Measurements from ENCODE around the gene DOCK4.

The DOCK4 gene

DNA sequence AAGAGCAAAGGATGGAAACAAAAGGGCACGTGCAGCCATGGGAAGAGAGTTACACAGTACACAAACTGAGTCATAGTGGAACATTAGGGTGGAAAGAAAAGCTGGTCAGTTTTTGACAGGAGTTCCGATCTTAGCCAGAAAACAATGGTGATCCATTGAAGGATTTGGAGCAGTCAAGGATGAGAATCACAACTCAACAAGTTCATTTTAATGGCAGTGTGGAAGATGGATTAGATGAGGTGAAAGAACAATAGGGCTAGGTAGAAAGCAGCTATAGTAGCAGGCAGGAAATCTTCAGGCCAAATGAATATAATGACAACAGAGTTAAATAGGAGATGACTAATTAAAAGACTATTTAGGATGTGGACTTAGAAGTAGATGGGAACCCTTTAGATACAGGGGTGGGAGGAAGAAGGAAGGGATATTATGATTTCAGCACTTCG lies 136.3 kb downstream of the DOCK4 start:
- DNase-seq (ENCODE audit: low read depth) = no peak
- no peak overlapping the region for H3K4me3 ChIP-seq (ENCODE audit: low read depth, low read length)
- TF ChIP-seq, protein P1, sequence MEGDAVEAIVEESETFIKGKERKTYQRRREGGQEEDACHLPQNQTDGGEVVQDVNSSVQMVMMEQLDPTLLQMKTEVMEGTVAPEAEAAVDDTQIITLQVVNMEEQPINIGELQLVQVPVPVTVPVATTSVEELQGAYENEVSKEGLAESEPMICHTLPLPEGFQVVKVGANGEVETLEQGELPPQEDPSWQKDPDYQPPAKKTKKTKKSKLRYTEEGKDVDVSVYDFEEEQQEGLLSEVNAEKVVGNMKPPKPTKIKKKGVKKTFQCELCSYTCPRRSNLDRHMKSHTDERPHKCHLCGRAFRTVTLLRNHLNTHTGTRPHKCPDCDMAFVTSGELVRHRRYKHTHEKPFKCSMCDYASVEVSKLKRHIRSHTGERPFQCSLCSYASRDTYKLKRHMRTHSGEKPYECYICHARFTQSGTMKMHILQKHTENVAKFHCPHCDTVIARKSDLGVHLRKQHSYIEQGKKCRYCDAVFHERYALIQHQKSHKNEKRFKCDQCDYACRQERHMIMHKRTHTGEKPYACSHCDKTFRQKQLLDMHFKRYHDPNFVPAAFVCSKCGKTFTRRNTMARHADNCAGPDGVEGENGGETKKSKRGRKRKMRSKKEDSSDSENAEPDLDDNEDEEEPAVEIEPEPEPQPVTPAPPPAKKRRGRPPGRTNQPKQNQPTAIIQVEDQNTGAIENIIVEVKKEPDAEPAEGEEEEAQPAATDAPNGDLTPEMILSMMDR (IDR thresholded peaks at IDR 0.05; ENCODE audit: insufficient read depth, low read depth, low read length, missing control alignments) = no peak

DNA sequence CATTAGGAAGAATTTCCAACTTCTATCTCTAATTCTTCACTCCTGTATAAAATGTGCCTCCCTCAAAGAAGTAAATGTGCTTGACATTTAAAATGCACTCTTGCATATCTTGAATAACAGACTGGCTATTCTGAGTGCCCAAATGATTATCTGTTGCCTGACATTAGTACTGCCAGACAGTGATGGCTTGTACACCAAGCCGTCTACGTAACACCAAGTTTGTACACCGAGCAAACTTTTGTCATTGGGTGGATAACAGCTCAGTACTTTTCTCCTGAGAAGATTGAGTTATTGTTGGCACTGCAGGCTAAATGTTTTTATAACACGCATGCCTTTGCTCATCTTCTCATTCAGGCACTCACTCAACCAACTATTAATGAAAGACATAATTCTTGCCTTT lies 137.2 kb downstream of the DOCK4 start:
- H3K4me3 ChIP-seq (ENCODE audit: low read depth, low read length) = no peak overlapping the region
- no peak for DNase-seq (ENCODE audit: low read depth)
- TF ChIP-seq, protein P1 (IDR thresholded peaks at IDR 0.05; ENCODE audit: insufficient read depth, low read depth, low read length, missing control alignments) = no peak

DNA sequence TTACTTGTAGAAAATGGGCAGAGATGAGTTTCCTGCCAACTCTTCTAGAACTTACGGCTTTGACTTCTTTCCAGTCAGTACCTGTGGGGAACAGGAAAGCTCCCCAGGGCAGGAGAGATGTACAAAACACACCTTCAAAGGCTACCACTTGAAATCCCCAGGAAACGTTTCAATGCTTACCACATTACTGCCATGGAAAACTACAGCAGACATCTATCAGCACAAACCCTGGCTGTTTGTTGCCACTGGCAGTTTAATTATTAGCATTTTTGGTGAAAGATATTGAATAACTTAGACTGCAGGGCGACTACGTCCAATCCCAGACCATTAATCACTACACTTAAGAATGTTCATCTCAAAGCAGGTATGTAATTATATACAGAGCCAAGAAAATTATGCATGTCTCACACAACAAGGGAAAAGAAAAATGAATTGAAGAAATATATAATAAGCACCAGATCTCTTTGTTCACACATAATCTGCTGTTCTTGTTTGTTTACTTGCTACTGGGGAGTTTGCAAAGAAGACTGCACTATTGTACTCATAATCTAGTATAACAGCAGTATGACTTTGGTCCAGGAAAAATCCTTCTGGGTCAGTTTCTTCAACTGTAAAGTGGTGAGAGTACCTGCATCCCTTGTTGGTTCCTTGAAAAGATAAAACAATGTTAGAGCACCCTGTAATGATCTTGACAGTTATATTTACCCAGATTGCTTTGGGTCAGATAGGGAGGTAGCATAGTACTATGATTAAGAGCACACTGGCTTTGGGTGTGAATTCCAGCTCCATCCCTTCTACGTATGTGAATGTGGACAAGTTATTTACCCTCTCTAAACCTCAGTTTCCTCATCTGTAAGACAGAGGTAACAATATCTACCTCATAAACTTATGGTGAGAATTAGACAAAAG lies 138.3 kb downstream of the DOCK4 start:
- H3K4me3 ChIP-seq (ENCODE audit: low read depth, low read length) = no peak overlapping the region
- DNase-seq (ENCODE audit: low read depth) = no peak
- TF ChIP-seq, protein P1 (IDR thresholded peaks at IDR 0.05; ENCODE audit: insufficient read depth, low read depth, low read length, missing control alignments) = no peak

DNA sequence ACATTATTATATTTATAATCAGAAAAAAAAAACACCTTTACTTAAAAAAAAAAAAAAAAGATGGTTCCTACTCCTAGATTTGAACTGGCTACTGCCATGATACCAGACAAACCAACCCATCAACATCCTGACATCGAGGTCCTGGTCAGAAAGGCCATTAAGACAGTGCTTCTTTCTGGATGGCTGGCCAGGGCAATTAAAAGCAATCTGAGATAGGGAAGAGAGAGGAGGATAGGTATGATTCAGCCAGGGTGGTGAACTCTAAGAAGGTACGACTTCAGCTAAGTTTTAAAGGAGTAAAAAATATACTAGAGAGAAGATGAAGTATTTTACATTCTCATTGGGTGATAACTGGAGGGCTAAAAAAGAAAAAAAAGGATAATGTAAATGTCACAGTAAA lies 139.0 kb downstream of the DOCK4 start:
- TF ChIP-seq, protein P1 (IDR thresholded peaks at IDR 0.05; ENCODE audit: insufficient read depth, low read depth, low read length, missing control alignments) = no peak
- no peak for DNase-seq (ENCODE audit: low read depth)
- no peak overlapping the region for H3K4me3 ChIP-seq (ENCODE audit: low read depth, low read length)

DNA sequence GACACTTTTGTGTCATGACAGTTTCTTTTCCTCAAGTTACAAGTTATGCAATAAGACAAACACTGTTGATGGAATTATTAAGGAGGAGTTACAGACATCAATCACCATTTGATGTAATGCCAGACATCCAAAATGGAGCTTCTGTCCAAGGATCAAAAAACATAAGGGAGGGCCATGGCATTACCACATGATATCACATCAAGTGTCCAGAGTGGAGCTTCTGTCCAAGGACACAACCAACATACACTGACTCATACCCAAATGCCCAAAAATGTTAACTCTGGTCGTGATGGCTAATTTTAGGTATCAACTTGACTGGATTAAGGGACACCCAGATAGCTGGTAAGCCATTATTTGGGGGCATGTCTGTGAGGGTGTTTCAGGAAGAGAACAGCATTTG lies 140.4 kb downstream of the DOCK4 start:
- DNase-seq (ENCODE audit: low read depth) = no peak
- no peak overlapping the region for H3K4me3 ChIP-seq (ENCODE audit: low read depth, low read length)
- TF ChIP-seq, protein P1 (IDR thresholded peaks at IDR 0.05; ENCODE audit: insufficient read depth, low read depth, low read length, missing control alignments) = no peak

DNA sequence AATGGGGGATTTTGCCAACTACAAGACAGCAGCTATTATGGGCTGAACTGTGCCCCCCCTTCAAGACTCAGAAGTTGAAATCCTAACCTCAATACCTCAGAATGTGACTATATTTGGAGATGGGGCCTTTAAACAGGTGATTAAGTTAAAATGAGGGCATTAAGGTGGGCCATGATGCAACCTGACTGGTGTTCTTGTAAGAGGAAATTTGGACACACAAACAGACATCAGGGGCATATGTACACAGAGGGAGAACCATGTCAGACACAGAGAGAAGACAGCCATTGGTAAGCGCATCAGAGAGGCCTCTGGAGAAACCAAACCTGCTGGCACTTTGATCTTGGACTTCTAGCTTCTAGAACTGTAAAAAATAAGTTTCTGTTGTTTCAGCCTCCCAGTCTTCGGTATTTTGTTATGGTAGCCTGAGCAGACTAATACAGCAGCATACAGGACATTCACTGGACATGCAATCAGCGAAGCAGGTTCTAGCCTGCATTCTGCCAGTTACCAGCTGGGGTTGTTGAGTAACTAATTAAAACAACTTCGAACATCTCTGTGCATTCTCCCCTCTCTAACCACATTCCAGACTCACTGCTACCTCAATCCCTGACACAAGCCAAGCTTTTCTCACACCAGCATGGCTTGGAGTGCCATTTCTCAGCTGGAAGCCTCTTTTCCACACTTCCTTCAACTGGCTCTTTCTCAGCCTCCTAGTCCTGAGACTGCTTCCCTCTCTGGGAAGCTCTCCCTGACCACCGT lies 141.4 kb downstream of the DOCK4 start:
- H3K4me3 ChIP-seq (ENCODE audit: low read depth, low read length) = no peak overlapping the region
- TF ChIP-seq, protein P1 (IDR thresholded peaks at IDR 0.05; ENCODE audit: insufficient read depth, low read depth, low read length, missing control alignments) = no peak
- DNase-seq (ENCODE audit: low read depth) = no peak
